ENCODE data around the gene FSTL4.

The FSTL4 gene

GRCh38 chr5:133230823-133231578 is 381.3 kb downstream of the FSTL4 start:
- no peak overlapping the region for H3K4me3 ChIP-seq (ENCODE audit: low read depth, low read length)
- DNase-seq (ENCODE audit: low read depth, low spot score): no peak
- TF ChIP-seq CTCF (IDR thresholded peaks at IDR 0.05; ENCODE audit: low read depth, low read length): no peak
- in situ Hi-C loops (cut with HindIII; ENCODE audit: low sequenced_read_pairs): no loop called here

DNA sequence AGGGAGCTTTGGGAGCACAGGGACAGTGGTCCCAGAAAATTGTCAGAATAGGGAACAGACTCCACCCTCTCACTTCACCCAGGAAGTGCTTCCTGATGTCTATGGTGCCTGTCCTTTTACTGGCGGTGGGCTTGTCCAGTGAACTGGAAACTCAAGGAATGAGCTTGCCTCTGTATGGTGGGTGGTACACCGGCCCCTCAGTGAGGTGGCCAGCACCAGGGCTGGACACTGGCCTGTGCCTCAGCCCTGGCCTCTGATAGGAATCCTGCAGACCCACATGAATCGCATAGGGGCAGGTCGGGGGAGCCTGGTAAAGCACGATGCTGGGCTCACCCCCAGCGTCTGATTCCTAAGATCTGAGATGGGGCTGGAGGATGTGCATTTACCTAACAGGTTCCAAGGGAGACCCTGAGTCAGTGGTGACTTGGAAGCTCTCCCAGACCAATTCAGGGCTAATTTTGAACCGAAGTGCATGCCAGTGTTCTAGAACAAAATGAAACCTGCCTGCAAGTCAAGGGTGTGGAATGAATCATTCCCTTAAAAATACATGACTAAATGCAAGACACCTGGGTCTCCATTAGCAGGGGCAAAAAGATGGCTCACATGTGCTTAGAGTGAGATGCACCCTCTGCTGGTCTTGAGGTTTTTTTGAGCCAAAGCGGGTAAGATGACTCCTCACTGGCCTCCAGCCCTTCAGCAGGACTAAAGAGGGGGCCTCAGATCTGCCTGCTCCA is 382.2 kb downstream of the FSTL4 start:
- in situ Hi-C loops (cut with HindIII; ENCODE audit: low sequenced_read_pairs): no loop called here
- no peak for TF ChIP-seq CTCF (IDR thresholded peaks at IDR 0.05; ENCODE audit: low read depth, low read length)
- H3K4me3 ChIP-seq (ENCODE audit: low read depth, low read length): no peak overlapping the region
- DNase-seq (ENCODE audit: low read depth, low spot score): no peak

GRCh38 chr5:133228316-133228715 is 384.0 kb downstream of the FSTL4 start:
- in situ Hi-C loops (cut with HindIII; ENCODE audit: low sequenced_read_pairs): no loop called here
- TF ChIP-seq CTCF (IDR thresholded peaks at IDR 0.05; ENCODE audit: low read depth, low read length): no peak
- no peak for DNase-seq (ENCODE audit: low read depth, low spot score)
- H3K4me3 ChIP-seq (ENCODE audit: low read depth, low read length): no peak overlapping the region

DNA sequence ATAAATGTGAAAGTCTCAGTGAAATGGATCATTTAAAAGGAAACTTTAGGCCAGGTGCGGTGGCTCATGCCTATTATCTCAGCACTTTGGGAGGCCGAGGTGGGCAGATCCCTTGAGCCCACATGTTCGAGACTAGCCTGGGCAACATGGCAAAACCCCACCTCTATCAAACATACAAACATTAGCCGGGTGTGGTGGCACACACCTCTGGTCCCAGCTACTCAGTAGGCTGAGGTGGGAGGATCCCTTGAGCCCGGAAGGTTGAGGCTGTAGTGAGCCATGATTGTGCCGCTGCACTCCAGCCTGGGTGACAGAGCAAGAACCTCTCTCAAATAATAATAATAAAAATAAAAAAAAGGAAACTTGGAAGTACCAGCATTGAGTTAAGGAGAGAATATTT is 384.4 kb downstream of the FSTL4 start:
- no peak for TF ChIP-seq CTCF (IDR thresholded peaks at IDR 0.05; ENCODE audit: low read depth, low read length)
- no peak for DNase-seq (ENCODE audit: low read depth, low spot score)
- in situ Hi-C loops (cut with HindIII; ENCODE audit: low sequenced_read_pairs): no loop called here
- H3K4me3 ChIP-seq (ENCODE audit: low read depth, low read length): no peak overlapping the region

DNA sequence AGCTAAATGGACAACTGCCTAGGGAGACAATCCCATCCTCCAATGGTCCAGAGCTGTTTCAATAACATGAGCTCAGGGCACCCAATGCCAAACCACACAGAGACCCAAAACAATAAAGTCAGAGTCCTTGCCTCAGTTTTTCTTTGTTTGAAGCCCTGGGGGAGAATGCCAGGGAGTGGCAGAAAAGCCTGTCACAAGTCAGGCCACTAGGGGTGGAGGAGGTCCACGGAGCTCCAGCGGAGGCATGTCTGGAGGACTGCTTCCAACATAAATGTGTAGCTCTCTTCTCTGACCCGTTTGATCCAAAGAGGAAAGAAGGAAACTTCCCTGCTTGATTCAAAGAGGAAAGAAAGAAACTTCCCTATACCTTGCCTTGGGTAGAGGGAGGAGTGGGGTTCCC is 385.3 kb downstream of the FSTL4 start:
- DNase-seq (ENCODE audit: low read depth, low spot score): no peak
- in situ Hi-C loops (cut with HindIII; ENCODE audit: low sequenced_read_pairs): no loop called here
- no peak for TF ChIP-seq CTCF (IDR thresholded peaks at IDR 0.05; ENCODE audit: low read depth, low read length)
- H3K4me3 ChIP-seq (ENCODE audit: low read depth, low read length): no peak overlapping the region

GRCh38 chr5:133226186-133226585 is 386.2 kb downstream of the FSTL4 start:
- no peak overlapping the region for H3K4me3 ChIP-seq (ENCODE audit: low read depth, low read length)
- no peak for DNase-seq (ENCODE audit: low read depth, low spot score)
- TF ChIP-seq CTCF (IDR thresholded peaks at IDR 0.05; ENCODE audit: low read depth, low read length): no peak
- in situ Hi-C loops (cut with HindIII; ENCODE audit: low sequenced_read_pairs): no loop called here

Data from astrocyte of the spinal cord (primary cell).